ENCODE data around the gene SCML2.
"Not testable (repeated sequence)": the region's sequence is repeated elsewhere in the genome, so short reads cannot be mapped to it uniquely, and the experiment has no call there.

SCML2 gene

DNA sequence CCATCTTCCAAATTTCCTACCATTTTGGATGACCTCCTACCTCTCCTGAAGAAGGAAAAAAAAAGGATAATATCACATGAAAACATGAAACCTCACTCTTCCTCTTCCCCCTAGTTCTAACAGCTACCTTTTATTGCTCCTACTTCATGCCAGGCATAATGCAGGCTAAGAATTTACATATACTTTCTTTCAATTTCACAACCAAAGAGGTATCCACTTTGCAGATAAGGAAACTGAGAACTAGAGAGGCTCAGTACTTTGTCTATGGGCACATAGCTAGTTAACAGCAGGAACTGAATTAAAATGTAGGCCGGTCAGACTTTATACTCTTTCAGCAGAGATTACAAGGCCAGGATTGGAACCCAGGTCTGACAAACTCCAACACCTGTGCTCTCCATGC, 99.4 kb downstream of the SCML2 start:
- no peak for DNase-seq

DNA sequence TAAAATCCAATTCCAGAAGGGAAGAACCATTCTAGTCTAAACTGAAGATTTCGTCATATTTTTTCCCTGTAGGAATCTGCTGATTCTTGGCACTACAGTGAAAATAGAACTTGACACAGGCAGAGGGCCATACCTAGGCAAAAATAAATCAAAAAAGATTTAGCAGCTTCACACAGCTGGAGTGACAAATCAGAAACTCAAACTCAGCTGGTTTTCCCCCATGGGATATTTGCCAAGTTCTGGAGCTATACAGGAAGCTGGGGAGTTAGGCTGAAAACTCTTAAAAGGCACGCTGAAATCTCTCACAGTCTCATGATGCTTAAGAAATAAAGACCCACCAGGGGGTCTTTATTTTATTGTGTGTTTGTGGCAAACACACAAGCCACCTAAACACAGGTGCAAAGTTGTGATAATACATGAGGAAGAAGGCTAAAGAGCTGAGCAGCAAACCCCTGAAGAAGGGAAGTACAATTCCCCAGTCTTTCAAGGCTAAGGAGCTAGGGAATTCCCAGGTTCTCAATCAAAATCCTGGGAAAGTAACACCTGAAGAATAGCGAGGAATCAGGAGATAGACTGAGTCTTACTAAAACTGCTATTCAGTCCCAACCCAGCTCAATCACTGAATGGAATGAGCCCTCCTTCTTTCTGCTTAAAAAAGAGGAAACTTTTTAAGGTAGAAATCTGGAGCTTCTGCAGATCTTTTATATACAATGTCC, 101.7 kb downstream of the SCML2 start:
- no peak for DNase-seq

DNA sequence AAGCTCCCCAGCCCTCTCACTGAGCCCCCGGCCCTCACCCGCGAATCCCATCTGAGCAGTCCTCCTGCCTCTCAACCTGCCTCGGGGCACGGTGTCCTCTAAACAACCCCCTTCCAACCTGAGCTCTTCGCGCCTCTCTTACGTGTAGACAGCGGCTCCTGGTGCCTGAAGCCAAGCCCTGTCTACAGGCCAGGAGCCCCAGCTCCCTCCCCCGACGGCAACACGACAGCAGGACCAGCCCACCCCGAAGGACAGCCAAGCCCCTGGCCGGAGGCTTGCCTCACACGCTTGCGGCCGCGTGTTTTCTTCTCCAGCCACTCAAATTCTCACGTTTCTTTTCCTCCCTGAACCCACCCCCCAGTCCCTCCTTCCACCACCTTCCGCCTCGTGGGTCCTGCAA, 124.8 kb downstream of the SCML2 start:
- DNase-seq = not testable (repeated sequence)

DNA sequence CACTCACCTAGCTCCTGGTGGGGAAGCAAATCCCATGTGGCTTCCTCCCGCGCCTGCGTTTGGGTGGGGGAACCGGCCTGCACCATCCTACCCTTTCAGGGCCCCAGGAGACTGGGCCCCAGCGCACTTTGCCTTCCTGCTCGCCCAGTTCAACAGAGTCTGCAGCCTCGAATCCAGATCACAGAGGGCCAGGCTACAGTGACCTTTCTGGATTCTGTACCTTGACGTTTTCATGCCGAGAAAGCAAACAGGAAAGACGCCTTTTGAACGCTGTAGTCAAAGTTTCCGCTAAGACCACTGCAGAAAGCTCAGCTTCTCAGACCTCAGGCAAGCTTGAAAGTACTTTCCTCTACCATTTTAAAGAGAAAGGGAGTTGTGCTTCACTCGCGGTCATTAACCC, 126.4 kb downstream of the SCML2 start:
- no peak for DNase-seq

DNA sequence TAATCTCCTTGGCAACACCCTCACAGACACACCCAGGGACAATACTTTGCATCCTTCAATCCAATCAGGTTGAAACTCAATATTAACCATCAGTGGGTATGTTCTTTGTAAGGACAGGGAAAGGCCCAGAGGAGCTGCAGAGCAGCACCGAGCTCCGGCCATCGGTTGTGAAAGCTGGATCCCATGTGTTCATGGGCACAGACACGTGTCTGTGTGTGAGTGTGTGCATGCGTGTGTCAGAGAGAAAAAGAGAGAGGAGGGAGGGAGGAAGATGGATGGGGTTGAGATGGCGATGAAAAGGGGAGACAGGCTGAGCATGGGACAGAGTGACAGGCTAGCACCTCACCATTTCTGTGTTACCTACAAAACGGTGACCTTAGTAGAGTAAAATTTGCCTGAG, 127.0 kb downstream of the SCML2 start:
- DNase-seq = no peak

DNA sequence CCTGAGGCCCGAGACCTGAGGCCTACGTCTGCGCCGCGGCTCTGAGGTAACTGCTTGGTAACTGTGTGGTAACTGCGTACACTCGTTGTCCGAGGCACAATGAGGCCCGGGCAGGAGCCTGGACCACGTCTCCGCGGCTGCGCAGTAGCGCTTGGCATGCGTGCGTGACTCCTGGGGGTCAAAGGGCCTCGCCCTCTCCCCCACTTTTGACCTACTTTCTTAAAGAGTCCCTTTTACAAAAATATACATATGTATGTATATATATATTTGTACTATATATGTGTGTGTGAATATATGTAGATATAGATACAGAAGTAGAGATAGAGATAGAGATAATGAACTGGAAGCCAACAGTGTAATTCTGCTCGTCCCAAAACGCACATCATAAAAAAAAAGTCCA, 133.7 kb downstream of the SCML2 start, which contains the start of gene BEND2:
Gene BEND2, minus strand, starts transcription at position 101 of the 400 bp plus-strand sequence. CDS start 136 bp downstream, outside the sequence.
- DNase-seq = no peak

DNA sequence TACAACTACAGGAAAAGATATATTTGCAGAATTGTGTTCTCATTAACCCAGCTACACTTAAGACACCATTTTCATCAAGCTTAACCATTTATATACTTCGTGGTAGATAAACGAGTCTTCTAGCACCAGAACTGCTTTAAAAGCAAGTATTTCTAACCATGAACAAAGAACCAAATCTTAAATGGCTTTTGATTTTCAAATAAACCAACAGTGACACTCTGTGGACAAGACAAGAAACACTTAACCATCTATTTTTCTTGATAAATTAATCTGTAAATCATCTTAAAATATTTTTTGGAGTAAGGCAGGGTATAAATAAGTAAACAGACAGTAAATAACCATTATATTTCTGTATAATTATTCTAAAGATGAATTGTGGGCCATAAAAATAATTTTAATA, 144.0 kb downstream of the SCML2 start:
- no peak for DNase-seq

DNA sequence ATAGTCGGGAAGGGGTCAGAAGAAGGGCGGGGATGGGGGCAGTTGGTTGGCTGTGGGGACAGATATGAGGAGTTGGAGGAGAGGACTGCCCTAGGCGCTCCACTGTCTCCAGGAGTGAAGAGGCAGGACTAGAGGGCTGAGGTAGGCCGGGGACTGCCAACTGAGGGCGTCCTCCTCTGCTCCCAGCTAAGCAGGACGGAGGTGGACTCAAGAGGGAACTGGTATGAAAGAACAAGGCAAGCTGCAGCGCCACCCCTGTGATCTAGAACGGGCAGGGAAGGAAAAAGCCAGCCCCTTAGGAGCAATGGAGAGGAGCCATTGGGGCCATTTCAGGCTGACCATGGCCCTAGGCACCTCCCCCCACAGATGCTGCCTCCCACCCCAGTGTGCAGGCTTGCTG, 147.8 kb downstream of the SCML2 start:
- no peak for DNase-seq

DNA sequence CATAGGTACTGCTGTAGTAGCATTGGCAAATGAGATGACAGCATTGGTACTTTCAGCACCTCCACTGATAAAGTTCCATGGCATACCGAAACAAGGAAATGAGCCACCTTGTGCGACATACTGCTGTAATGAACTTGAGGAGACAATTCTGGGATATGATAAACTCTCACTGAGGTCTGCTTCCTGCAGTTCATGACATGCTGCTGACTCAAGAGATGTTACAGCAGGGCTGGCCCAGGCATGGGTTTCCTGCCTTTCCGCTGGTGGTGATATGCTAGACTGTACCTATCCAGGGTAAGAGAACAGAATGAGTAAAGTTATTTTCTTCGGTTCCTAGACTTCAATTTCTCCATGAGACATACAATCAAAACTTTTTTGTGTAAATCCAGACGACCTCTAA, 150.9 kb downstream of the SCML2 start:
- no peak for DNase-seq

DNA sequence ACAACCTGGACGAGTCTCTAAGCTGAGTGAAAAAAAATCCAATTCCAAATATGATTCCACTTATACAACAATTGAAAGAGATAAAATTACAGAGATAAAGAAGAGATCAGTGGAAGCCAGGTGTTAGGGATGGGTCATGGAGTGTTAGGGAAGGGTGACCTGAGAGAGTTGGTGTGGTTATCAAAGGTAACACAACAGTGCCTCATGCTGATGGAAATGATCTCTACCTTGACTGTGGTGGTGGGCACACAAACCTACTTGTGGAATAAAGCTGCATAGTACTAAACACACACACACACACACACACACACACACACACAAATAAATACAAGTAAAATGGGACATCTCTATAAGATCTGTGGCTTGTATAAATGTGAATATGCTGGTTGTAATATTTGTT, 159.8 kb downstream of the SCML2 start:
- DNase-seq = no peak

All from cerebellar nuclear complex (tissue), 1 donor.